ENCODE results near the gene GFER. TPM values are rescaled to one million over a fixed set of nuclear protein-coding genes. Genes with fewer than 3 reads are reported as not detected.
"Not testable (repeated sequence)": the region's sequence is repeated elsewhere in the genome, so short reads cannot be mapped to it uniquely, and the experiment has no call there.

The GFER gene
- total and polyA plus RNA-seq, 2 donors (not counting 1 experiment from before 2014, with no cell fraction given), result 15.6 to 30.4 TPM

DNA sequence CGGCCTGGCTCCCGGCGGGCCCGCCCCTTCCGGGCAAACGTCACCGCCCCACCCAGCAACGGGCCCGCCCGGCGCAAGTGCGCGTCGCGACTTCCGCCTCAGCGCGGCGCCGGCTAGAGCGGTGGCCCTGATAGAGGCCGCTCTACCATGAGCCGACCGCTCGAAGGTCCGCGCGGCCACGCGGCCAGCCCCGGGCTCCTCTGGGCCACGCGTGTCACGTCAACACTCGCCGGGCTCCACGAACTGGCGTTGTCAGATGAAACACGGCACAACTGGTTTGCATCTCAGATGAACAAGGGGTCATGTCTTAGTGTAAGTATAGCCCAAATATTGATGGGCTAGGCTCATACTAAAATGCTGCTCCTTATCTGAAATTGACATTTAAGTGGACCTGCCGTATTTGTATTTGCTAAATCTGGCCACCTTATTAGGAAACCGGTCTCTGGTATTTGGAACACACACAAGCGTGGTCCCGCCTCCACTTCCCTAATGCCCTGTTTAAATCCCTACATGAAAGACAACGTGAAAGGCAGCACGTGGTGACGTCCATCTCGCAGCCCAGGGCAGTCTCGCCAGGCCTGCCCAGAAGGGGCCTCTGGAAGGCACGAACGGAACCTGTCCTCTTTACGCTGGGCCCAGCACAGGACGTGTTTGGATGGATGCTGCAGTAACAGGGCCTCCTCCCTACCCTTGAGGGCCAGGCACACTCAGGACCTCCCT is 26.0 kb downstream of the GFER start, which contains the start of gene ZNF598:
ZNF598 (minus strand) TSS at position 31 of the 720 bp plus-strand sequence.
- ChIA-PET POLR2A (interaction anchor here (1.4 kb wide), 1 partner anchor 45 kb away, joined by 3 read pairs; the partner anchor contains the start of gene RPS2), CTCF (no interaction called here)
- Histone ChIP-seq H3K4me3 (ENCODE audit: control extremely low read depth in 1 of 5, extremely low read depth in 1 of 5, insufficient read depth in 1 of 5, low read depth in 2 of 5, low read length in 4 of 5) (peak within 1 kb of the TSS; percentile 61 to 87 (median 77)), H3K4me2 (replicated peaks; ENCODE audit: low read depth, low read length, poor library complexity, severe bottlenecking) (peak within 1 kb of the TSS; percentile 77), H4K20me1 (ENCODE audit: control insufficient read depth, insufficient read depth, low read length, poor library complexity, severe bottlenecking) (peaks cover 43% of the 10 kb centered on the region), H3K27me3 (replicated peaks in 1 of 4; ENCODE audit: control extremely low read depth in 1 of 4, control insufficient read depth in 3 of 4, insufficient read depth in 4 of 4, low read length in 3 of 4) (no peaks in the 10 kb centered on the region), H3K4me1 (ENCODE audit: control insufficient read depth in 2 of 2, insufficient read depth in 2 of 2, low read length in 2 of 2) (peaks cover 35 to 44% of the 10 kb centered on the region in 2 donors), H3K9me3 (ENCODE audit: control extremely low read depth in 1 of 3, control insufficient read depth in 2 of 3, insufficient read depth in 1 of 3, low read length in 2 of 3) (no peaks in the 10 kb centered on the region), H3K9ac (ENCODE audit: low read length) (peak within 1 kb of the TSS; percentile 82), H2AFZ (ENCODE audit: insufficient read depth, low read depth, low read length, poor library complexity, severe bottlenecking) (peak within 1 kb of the TSS; percentile 80), H3K79me2 (ENCODE audit: control insufficient read depth, insufficient read depth, low read length) (peaks cover 51% of the 10 kb centered on the region), H3K27ac (ENCODE audit: low read length in 2 of 2) (peak within 1 kb of the TSS; percentile 87 to 95), H3K36me3 (replicated peaks in 1 of 2; ENCODE audit: control extremely low read depth in 1 of 2, control insufficient read depth in 1 of 2, extremely low read depth in 1 of 2, insufficient read depth in 2 of 2, low read length in 1 of 2) (peaks cover 0 to 6% of the 10 kb centered on the region in 2 experiments)
- Mint-ChIP-seq H3K4me3 (peak within 1 kb of the TSS; percentile 95), H3K9me3 (ENCODE audit: insufficient read depth) (no peaks in the 10 kb centered on the region), H3K27ac (peak within 1 kb of the TSS; percentile 95), H3K27me3 (no peaks in the 10 kb centered on the region), H3K4me1 (peaks cover 38% of the 10 kb centered on the region)
- DNase-seq (peak; percentile 90), ATAC-seq (ENCODE audit: low read depth) (peak; percentile 97)
- no peak for TF ChIP-seq CTCF (IDR thresholded peaks at IDR 0.05)
- no peak for TF ChIP-seq EZH2 (IDR thresholded peaks at IDR 0.05; ENCODE audit: borderline replicate concordance, insufficient read depth, low read depth, low read length, poor library complexity, severe bottlenecking)
- WGBS (ENCODE audit: insufficient coverage), result 6% methylated on average over 52 of the region's 52 CpGs
- intact Hi-C loops (cut with micrococcal nuclease), result loop anchor here (1.0 to 2.0 kb wide), 7 partner anchors 13 to 145 kb away; partner anchors contain the start of genes GFER, NDUFB10, NTHL1 and RPS2

DNA sequence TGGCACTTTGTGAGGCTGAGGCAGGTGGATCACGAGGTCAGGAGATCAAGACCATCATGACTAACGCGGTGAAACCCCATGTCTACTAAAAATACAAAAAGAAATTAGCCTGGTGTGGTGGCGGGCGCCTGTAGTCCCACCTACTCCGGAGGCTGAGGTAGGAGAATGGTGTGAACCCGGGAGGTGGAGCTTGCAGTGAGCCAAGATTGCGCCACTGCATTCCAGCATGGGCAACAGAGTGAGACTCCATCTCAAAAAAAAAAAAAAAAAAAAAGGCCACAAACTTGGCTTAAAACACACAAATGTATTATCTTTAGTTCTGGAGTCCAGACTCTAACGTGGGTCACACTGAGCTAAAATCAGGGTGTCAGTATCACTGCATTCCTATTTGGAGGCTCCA is 27.7 kb downstream of the GFER start:
- peaks cover 30 to 34% of the 10 kb centered on the region in 2 donors for H3K4me1 ChIP-seq (ENCODE audit: control insufficient read depth in 2 of 2, insufficient read depth in 2 of 2, low read length in 2 of 2)
- ChIA-PET POLR2A (interaction anchor here (0.7 kb wide), 1 partner anchor 9 kb away, joined by 5 read pairs; no protein-coding TSS in a partner anchor), CTCF (interaction anchor here (0.6 to 2.8 kb wide), 4 partner anchors 7 to 129 kb away, joined by 3 to 10 read pairs (median 5); no protein-coding TSS in a partner anchor)
- H2AFZ ChIP-seq (ENCODE audit: insufficient read depth, low read depth, low read length, poor library complexity, severe bottlenecking); H3K9ac ChIP-seq (ENCODE audit: low read length); H3K9me3 ChIP-seq (ENCODE audit: control extremely low read depth in 1 of 3, control insufficient read depth in 2 of 3, insufficient read depth in 1 of 3, low read length in 2 of 3); DNase-seq; H3K27me3 Mint-ChIP-seq; H3K27ac ChIP-seq (ENCODE audit: low read length in 2 of 2); ATAC-seq (ENCODE audit: low read depth); H3K4me3 ChIP-seq (ENCODE audit: control extremely low read depth in 1 of 5, extremely low read depth in 1 of 5, insufficient read depth in 1 of 5, low read depth in 2 of 5, low read length in 4 of 5); H3K36me3 ChIP-seq (replicated peaks in 1 of 2; ENCODE audit: control extremely low read depth in 1 of 2, control insufficient read depth in 1 of 2, extremely low read depth in 1 of 2, insufficient read depth in 2 of 2, low read length in 1 of 2); H3K27ac Mint-ChIP-seq; H3K27me3 ChIP-seq (replicated peaks in 1 of 4; ENCODE audit: control extremely low read depth in 1 of 4, control insufficient read depth in 3 of 4, insufficient read depth in 4 of 4, low read length in 3 of 4); intact Hi-C loops (cut with micrococcal nuclease); H3K4me3 Mint-ChIP-seq; H3K9me3 Mint-ChIP-seq (ENCODE audit: insufficient read depth); H3K4me2 ChIP-seq (replicated peaks; ENCODE audit: low read depth, low read length, poor library complexity, severe bottlenecking): not testable (repeated sequence)
- H4K20me1 ChIP-seq (ENCODE audit: control insufficient read depth, insufficient read depth, low read length, poor library complexity, severe bottlenecking), result peaks cover 25% of the 10 kb centered on the region
- 78% methylated on average over 5 of the region's 9 CpGs for WGBS (ENCODE audit: insufficient coverage)
- peaks cover 27% of the 10 kb centered on the region for H3K4me1 Mint-ChIP-seq
- peaks cover 33% of the 10 kb centered on the region for H3K79me2 ChIP-seq (ENCODE audit: control insufficient read depth, insufficient read depth, low read length)
